Measurements from ENCODE around the gene GPR108.

Gene GPR108

GRCh38 chr19:6744381-6745301, 7.3 kb upstream of the GPR108 start:
- no peak for TF ChIP-seq GATA2 (IDR thresholded peaks at IDR 0.05; ENCODE audit: low read depth, low read length)
- no peak for TF ChIP-seq GATA3 (IDR thresholded peaks at IDR 0.05; ENCODE audit: low read depth, low read length)

GRCh38 chr19:6743714-6744380, 6.5 kb upstream of the GPR108 start:
- TF ChIP-seq GATA3 (IDR thresholded peaks at IDR 0.05; ENCODE audit: low read depth, low read length) (no peak), GATA2 (IDR thresholded peaks at IDR 0.05; ENCODE audit: low read depth, low read length) (no peak)

- TF ChIP-seq GATA2 (IDR thresholded peaks at IDR 0.05; ENCODE audit: low read depth, low read length) (no peak), GATA3 (IDR thresholded peaks at IDR 0.05; ENCODE audit: low read depth, low read length) (no peak)
Measured at GRCh38 chr19:6743066-6743465, 5.7 kb upstream of the GPR108 start.

GRCh38 chr19:6740589-6741343, 3.4 kb upstream of the GPR108 start:
- TF ChIP-seq GATA3 (IDR thresholded peaks at IDR 0.05; ENCODE audit: low read depth, low read length) = no peak

- TF ChIP-seq GATA2 (IDR thresholded peaks at IDR 0.05; ENCODE audit: low read depth, low read length) (no peak), GATA3 (IDR thresholded peaks at IDR 0.05; ENCODE audit: low read depth, low read length) (no peak)
Measured at GRCh38 chr19:6739883-6740588, 2.7 kb upstream of the GPR108 start.

GRCh38 chr19:6739390-6739882, 2.1 kb upstream of the GPR108 start, which contains the start of gene TRIP10:
Gene TRIP10, plus strand, starts transcription at chr19:6739680. Its CDS starts 82 bp downstream, at chr19:6739762.
- no peak for TF ChIP-seq GATA2 (IDR thresholded peaks at IDR 0.05; ENCODE audit: low read depth, low read length)
- TF ChIP-seq GATA3 (IDR thresholded peaks at IDR 0.05; ENCODE audit: low read depth, low read length) = no peak

- TF ChIP-seq GATA3 (IDR thresholded peaks at IDR 0.05; ENCODE audit: low read depth, low read length) (no peak), GATA2 (IDR thresholded peaks at IDR 0.05; ENCODE audit: low read depth, low read length) (no peak)
Measured at GRCh38 chr19:6738787-6739389, 1.5 kb upstream of the GPR108 start.

GRCh38 chr19:6737873-6738786, 750 bp upstream of the GPR108 start:
- no peak for TF ChIP-seq GATA3 (IDR thresholded peaks at IDR 0.05; ENCODE audit: low read depth, low read length)
- TF ChIP-seq GATA2 (IDR thresholded peaks at IDR 0.05; ENCODE audit: low read depth, low read length) = no peak

GRCh38 chr19:6736917-6737283, 480 bp downstream of the GPR108 start:
- TF ChIP-seq GATA3 (IDR thresholded peaks at IDR 0.05; ENCODE audit: low read depth, low read length) = no peak
- TF ChIP-seq GATA2 (IDR thresholded peaks at IDR 0.05; ENCODE audit: low read depth, low read length) = no peak

GRCh38 chr19:6736169-6736916, 1.0 kb downstream of the GPR108 start:
- TF ChIP-seq GATA3 (IDR thresholded peaks at IDR 0.05; ENCODE audit: low read depth, low read length) (no peak), GATA2 (IDR thresholded peaks at IDR 0.05; ENCODE audit: low read depth, low read length) (no peak)

GRCh38 chr19:6735181-6735911, 2.0 kb downstream of the GPR108 start:
- no peak for TF ChIP-seq GATA2 (IDR thresholded peaks at IDR 0.05; ENCODE audit: low read depth, low read length)
- TF ChIP-seq GATA3 (IDR thresholded peaks at IDR 0.05; ENCODE audit: low read depth, low read length) = no peak

All from SH-SY5Y (cell line).